NCI-H460 (cell line): ENCODE results near the gene OGFRL1. TPM values are rescaled to one million over a fixed set of nuclear protein-coding genes. Genes with fewer than 3 reads are reported as not detected.
A peak's percentile ranks its signal among the peaks of the same experiment; 100 is the strongest.

ENCODE experiments used
- DNase-seq: peaks from one replicate; pipeline ENCODE4 v3.0.0-alpha.2; 2016; ENCODE audit warnings: low read depth; ENCODE audit errors: extremely low read depth
- total RNA-seq: library from RNA; depleted of rRNA; stranded (reverse); fragments of >200 nt; shearing (Covaris generic); gene quantifications from 2 replicates; pipeline ENCODE4 v1.2.3, GENCODE V29; 2014

OGFRL1 gene
- total RNA-seq, 1 experiment from 2014 or later, result 33.2 TPM

DNA sequence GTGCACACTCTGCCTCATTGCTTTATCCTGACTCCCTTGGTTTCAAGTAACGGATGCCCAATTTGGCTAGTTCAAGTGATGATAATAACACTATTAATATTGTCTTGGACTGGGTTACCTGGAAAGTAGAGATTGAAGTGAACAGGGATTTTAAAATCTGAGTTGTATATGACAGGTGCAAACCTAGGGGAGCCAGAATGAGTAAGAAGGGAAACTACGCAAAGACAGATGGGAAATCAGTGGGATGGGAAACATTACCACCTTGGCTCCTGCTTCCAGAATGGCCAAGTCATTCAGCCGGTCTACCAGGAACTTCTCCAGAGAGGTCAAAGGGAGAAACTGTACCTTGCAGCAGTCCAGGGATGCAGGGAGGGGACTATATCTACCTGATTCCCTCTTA is 41.9 kb downstream of the OGFRL1 start:
- no peak for DNase-seq

DNA sequence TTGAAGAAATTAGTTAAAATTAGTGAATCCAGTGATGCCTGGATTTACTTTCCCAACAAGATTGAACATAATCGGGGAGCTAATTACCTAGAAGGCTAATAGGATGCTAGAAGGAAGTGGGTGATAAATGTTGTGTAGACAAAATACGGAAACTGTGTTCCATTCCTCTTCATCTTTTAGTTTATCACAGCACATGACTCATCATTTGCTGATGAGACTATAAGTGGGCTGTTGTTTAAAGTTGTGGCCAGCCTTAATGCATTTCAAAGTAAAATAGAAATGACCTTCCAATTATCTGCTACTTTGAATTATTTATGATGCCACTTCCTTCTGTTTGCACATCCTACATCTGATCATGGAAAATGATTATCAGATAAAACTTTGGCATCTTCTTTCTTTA is 43.4 kb downstream of the OGFRL1 start:
- DNase-seq, result no peak

DNA sequence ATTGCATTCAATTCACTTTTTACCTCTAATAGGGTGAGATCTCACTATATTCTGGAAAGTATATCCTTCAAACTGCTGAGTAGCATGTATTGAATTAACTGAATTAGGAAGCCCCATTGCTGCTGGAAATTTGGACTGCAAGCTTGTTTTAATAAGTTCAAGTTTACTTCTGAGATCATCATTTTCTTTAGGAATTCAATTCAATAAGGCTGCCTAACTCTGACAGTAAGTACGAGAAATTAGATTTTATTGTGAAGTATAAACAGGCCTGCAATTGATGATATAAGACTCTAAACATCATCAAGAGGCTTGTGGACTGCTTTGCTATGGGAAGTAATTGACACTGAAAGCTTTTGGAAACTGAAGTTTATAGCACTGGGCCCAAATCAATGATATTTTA is 44.4 kb downstream of the OGFRL1 start:
- DNase-seq, result no peak

DNA sequence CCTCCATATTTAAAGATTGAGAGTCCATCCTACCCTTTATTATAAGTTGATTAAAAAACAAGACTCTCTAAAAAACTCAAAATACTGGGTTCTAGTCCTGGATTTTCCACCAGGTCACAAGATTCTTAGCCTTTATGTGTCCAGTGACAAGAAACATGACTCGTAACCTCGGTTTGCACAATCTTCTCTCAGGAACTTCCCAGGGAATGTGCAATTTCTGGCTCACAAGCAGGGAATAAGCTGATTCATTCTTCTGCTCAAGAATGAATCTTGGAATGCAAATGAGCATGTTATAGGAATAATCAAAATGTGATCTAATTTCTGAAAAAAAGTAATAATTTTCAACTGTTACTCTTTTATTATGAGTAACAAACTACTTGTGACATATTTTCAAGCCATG is 45.1 kb downstream of the OGFRL1 start:
- peak; percentile 40 for DNase-seq

DNA sequence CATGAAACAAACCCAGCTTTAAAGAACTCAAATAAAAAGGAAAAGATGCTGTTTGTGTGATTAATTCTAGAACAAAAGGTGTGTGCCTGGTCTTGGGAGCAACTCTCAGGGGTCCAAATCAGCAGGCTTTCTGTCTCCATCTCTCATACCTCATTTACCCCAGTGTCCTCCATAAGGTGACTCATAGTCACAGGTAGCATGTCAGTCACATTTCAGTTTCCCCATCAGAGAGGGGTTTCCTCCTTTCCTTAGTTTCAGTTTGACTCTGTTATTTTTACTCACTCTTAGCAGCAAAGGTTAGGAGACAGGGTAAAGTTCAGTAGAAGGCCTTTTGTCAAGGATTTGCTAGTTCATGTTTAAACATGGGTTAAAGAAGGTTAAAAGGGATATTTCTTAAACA is 46.2 kb downstream of the OGFRL1 start:
- DNase-seq, result no peak

DNA sequence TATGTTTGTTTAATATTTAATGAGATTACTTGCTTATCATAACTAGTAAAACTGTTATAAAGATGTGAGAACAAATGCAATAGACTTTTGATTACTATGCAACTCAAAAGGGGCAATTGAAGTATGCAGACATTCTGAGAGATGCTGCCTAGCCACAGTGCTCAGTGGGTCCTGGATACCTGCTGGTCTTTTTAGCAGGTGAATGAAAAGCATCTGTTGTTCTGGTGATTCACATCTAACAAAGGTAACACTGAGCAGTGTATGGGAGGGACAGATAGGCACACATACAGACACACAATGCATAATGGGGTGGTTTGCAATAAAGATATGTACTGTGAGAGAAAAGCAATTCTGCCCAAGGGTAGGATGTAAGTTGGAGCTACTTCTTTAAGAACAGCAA is 46.9 kb downstream of the OGFRL1 start:
- DNase-seq, result no peak

DNA sequence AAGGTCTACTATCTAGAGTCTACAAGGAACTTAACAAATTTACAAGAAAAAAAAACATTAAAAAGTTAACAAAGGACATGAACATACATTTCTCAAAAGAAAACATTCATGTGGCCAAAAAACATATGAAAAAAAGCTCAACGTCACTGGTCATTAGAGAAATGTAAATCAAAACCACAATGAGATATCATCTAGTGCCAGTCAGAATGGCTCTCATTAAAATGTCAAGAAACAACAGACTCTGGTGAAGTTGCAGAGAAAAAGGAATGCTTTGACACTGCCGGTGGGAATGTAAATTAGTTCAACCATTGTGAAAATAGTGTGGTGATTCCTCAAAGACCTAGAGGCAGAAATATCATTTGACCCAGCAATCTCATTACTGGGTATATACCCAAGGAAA is 48.3 kb downstream of the OGFRL1 start:
- no peak for DNase-seq

DNA sequence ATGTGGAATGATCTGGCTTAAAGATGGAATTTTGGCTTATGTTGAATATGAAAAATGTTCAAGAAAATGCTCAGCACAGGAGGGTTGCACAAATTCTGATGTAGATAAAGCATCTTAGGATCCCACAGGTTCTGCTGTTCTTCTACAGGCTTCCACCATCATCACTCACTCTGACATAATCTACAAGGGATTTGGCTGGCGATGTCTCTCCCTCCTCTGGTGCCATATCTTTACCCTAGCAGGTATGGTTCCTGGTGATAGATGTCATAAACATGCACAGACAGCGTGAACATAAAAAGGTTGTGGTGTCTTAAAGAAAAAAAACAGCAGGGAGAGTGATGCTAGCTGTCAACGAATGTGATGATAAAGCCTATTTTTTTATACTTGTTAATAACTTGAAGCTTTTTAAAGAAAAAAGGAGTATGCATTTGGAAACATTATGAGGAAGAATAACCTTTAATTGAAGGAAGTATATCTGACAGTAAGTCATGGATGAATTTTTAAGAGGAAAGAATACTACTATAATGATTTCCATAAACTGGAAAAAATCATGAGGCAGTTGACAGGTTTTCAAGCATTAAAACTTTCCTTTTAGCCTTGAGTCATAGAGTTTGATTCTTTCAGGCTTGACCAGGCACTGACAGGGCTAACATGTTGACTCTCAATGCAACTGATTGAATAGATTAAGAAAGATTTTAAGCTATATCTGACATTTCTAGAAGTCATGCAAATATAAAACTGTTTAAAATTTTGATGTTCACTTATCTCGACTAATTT is 50.1 kb downstream of the OGFRL1 start:
- DNase-seq, result no peak

DNA sequence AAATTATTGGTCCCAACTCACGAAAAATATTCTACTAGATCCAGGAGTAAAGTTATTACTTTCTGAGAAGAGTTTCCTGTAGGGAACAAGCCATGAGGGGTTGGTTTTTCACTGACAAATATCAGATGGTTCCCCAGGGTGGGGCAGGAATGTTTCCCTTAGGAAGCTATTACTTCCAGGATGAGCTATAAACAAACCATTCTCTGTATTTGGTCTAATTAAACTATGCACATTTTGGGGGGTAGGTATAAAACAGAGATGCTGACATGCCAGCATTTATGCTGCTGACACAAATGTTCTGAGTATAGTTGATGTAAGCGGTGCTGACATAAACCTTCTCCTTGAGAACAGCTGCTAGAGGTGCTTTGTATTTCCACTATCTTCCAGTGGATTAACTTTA is 54.2 kb downstream of the OGFRL1 start:
- DNase-seq, result no peak

DNA sequence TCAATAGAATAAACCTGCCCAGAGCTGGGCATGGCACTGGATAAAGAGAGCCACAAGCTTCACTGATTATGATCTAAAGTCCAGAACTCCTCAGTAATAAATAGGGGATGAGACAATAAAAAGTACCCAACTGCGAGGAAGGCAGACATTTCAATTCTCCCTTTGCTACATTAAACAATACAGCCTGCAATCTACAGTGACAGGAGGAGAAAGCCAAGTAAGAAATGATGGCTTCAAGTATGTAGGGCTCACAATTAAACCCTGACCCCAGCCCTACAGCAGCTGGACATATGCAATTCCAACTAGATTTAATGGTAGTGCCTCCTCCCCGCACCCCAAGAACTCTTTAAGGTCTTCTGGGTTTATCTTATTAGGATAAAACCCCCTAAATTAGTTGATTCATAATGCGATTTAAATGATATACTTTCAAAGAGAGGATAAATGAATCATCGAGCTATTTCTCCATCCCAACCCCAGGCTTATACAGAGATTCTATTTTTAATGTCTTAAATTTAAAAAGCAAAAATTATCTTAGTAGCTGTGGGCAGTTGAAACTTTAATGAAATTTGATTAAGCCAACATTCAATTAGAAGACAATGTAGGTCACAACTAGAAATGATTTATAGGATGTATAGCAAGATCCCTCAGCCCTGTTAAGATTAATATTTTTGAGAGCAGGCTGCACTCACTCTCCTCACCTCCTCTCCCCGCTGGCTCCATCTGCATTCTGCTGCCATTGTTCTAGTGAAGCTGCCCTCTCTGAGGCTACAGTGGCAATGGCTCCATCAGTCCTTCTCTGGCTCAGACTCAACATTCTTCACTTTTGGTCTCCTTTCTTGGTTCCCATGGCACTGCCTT is 57.1 kb downstream of the OGFRL1 start:
- DNase-seq, result no peak

DNA sequence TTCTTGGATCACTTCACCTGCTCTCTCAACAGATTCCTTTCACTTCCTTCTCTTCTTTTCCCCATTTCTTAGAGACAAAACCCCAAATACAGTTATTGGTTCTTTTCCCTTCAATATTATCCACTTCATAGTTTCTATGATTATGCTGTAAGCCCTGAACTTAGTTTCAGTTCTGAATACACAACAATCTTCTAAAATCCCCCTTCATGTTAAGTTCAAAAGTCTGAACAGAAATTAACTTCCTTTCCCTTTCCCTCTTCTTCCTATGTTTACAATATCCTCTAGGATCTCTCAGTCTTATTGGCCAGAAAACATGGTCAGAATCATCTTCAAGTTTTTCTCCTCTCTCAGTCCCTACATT is 57.7 kb downstream of the OGFRL1 start:
- DNase-seq, result no peak

DNA sequence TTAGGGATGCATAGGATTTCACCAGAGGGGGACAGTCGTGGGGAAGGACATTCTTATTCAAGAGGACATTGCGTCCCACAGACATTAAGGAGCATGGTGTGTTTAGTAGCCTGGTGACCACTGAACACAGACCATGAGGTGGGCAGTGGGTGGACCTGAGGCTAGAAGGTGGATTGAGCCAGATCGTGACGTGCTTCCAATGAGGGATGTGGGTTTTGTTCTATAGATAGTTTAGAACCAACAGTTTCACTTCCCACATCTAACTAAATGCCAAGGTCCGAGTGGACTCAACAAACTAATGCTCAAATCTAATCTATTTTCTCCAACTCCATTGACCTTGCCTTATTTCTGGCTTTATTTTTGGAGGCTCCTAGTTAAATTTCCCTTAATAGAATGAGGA is 58.5 kb downstream of the OGFRL1 start:
- DNase-seq, result no peak

DNA sequence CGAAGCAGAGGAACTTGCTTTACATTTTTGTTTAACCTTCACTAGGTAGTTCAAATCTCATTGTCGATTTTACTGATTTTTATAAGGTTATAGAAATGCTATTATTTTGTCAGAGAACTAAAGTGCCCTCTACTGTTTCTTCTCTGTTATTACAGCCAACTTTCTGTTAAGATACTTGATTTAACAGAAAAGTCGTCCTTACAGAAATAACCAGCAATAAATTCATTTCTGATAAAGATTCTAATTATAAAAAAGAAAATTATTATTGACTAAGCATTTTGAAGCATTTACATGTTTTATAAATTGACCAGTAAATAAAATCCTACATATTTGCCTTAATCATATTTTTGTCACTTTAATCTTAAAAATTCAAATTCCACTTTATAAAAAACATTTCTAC is 60.8 kb downstream of the OGFRL1 start:
- peak; percentile 12 for DNase-seq

DNA sequence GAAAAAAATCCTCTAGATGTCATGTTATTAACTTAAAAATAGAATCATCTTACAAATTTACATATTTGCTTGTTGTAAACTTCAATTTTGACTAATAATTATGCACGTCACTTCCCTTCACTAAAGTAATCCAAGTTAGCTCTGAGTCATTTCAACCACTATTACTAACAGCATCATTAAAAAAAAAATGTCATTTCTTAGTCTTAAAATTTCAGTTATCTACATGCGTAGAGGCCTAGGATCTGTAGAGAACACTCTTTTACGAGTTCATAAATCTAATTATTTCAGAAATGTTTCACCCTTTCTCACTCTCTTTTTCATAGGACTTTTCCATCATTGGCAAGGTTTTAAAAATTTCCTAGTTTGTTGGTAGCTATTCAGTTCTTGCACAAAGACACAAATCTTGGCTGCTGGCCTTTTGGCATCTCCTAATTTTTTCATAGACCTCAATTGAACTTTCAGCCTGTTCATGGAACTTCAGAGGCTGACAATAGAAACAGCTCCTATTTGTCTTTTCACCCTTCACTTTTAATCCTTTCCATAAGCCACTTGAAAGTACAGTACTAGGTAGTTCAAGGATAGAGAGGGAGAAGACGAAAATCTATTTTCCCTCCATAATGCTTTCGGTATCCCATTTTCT is 61.5 kb downstream of the OGFRL1 start:
- no peak for DNase-seq

DNA sequence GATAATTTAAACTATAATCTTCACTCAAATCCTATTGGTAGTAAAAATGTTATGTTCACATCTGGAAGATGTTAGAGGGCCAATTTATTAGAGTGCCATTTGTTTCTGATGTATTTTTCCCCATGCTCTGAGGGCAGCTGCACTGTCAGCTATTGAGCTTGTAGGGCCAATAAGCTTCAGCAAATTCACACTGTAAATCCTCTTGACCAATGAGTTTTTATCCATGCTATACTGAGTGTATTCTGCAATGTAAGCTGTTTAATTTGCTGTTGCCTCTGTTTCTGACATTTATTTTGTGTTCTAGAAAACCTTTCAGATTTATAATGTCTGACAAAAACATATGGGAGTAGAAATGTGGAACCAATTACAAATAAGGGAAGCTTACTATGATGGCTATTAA is 62.6 kb downstream of the OGFRL1 start:
- DNase-seq, result no peak
